ENCODE results near the gene RRP1. TPM values are rescaled to one million over a fixed set of nuclear protein-coding genes. Genes with fewer than 3 reads are reported as not detected.

RRP1 gene
- total and polyA plus RNA-seq, 2 of the 13 experiments (the other 11 are each of a cell fraction or from before 2014, with no cell fraction given) = 20.1 to 35.1 TPM

DNA sequence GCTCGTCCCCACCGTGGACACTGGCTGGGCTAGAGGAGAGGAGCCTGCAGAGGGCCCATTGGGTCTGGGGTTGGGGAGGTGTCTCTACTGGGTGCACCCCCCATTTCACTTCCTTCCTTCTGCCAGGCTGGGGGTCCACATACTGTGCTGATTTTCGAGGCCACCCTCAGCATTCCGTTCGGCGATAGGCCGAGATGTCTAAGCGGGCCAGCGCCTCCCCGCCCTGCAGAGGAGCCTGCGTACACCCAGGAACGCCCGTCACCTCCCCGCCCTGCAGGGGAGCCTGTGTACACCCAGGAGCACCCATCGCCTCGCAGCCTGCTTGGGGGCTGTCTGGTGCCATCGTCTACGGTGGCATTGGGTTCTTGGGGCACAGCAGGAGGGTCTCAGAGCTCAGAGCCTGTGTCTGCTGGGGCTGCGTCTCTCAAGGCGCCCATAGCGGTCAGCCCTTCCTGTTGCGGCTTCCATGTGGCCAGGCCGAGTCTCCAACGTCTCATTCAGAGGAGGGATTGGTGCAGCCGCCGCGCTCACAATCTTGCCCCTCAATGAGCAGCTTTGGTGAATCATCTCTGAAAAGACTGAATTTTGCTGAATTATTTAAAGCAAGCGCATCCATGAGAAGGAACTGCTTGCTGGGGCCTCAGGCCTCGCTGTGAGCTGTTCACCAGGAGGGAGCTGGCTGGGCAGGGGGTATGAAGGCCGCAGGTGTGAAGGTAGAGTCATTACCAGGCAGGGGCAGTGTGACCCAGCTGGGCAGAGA is 44.9 kb downstream of the RRP1 start:
- Histone ChIP-seq H3K9ac (ENCODE audit: insufficient read depth, low read depth, low read length) (no peak overlapping the region), H3K36me3 (replicated peaks in 1 of 2; ENCODE audit: control insufficient read depth in 1 of 2, insufficient read depth in 2 of 2, low read length in 2 of 2) (no peaks in the 10 kb centered on the region), H3K4me2 (ENCODE audit: low read depth, low read length) (no peak overlapping the region), H3K4me1 (ENCODE audit: insufficient read depth, low read length) (peaks cover 43% of the 10 kb centered on the region), H3K9me3 (ENCODE audit: low read length) (no peaks in the 10 kb centered on the region), H2AFZ (ENCODE audit: low read length) (no peak overlapping the region), H3K4me3 (replicated peaks in 1 of 3; ENCODE audit: insufficient read depth in 1 of 3, low read depth in 2 of 3, low read length in 3 of 3) (no peak overlapping the region), H3K27me3 (ENCODE audit: control insufficient read depth in 1 of 2, insufficient read depth in 2 of 2, low read length in 2 of 2) (peaks cover 5 to 29% of the 10 kb centered on the region in 2 experiments; a peak in 4 of 5 replicates), H3K79me2 (ENCODE audit: insufficient read depth, low read length) (no peaks in the 10 kb centered on the region), H4K20me1 (ENCODE audit: insufficient read depth, low read length) (no peaks in the 10 kb centered on the region), H3K27ac (ENCODE audit: extremely low read length, insufficient read depth, low read length) (no peak overlapping the region)
- ChIA-PET POLR2A (no interaction called here), CTCF (ENCODE audit: low intra/inter-chr PET ratio, low total read pairs) (no interaction called here)
- no peak for DNase-seq (ENCODE audit: low spot score)
- BruUV-seq (replicated peaks) = no TSS peak
- FAIRE-seq = no peak
- intact Hi-C loops (cut with micrococcal nuclease; ENCODE audit: unreplicated experiment) = no loop called here
- WGBS (ENCODE audit: low lambda C conversion rate) = 52% methylated on average over 9 of the region's 30 CpGs
- no peak for ATAC-seq
- in situ Hi-C loops (cut with HindIII; ENCODE audit: extremely low pct_ligation_motif_present, low pct_unique_long_range_greater_than_20kb) = loop anchor here (10.0 kb wide), 1 partner anchor 60 kb away; no protein-coding TSS in a partner anchor
- no peak for TF ChIP-seq HMGXB3 (CRISPR knock-in tag; IDR thresholded peaks at IDR 0.05; ENCODE audit: borderline replicate concordance)
- no peak for TF ChIP-seq AKAP8 (CRISPR knock-in tag; IDR thresholded peaks at IDR 0.05)
- no peak for TF ChIP-seq ZNF354B (CRISPR knock-in tag; IDR thresholded peaks at IDR 0.05)
- TF ChIP-seq JUND (CRISPR knock-in tag; IDR thresholded peaks at IDR 0.05) = no peak
- TF ChIP-seq, protein P1, sequence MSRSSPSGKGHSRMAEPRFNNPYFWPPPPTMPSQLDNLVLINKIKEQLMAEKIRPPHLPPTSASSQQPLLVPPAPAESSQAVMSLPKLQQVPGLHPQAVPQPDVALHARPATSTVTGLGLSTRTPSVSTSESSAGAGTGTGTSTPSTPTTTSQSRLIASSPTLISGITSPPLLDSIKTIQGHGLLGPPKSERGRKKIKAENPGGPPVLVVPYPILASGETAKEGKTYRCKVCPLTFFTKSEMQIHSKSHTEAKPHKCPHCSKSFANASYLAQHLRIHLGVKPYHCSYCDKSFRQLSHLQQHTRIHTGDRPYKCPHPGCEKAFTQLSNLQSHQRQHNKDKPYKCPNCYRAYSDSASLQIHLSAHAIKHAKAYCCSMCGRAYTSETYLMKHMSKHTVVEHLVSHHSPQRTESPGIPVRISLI (CRISPR knock-in tag; IDR thresholded peaks at IDR 0.05; ENCODE audit: borderline replicate concordance) = no peak
- TF ChIP-seq, protein P2, sequence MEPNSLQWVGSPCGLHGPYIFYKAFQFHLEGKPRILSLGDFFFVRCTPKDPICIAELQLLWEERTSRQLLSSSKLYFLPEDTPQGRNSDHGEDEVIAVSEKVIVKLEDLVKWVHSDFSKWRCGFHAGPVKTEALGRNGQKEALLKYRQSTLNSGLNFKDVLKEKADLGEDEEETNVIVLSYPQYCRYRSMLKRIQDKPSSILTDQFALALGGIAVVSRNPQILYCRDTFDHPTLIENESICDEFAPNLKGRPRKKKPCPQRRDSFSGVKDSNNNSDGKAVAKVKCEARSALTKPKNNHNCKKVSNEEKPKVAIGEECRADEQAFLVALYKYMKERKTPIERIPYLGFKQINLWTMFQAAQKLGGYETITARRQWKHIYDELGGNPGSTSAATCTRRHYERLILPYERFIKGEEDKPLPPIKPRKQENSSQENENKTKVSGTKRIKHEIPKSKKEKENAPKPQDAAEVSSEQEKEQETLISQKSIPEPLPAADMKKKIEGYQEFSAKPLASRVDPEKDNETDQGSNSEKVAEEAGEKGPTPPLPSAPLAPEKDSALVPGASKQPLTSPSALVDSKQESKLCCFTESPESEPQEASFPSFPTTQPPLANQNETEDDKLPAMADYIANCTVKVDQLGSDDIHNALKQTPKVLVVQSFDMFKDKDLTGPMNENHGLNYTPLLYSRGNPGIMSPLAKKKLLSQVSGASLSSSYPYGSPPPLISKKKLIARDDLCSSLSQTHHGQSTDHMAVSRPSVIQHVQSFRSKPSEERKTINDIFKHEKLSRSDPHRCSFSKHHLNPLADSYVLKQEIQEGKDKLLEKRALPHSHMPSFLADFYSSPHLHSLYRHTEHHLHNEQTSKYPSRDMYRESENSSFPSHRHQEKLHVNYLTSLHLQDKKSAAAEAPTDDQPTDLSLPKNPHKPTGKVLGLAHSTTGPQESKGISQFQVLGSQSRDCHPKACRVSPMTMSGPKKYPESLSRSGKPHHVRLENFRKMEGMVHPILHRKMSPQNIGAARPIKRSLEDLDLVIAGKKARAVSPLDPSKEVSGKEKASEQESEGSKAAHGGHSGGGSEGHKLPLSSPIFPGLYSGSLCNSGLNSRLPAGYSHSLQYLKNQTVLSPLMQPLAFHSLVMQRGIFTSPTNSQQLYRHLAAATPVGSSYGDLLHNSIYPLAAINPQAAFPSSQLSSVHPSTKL (CRISPR knock-in tag; IDR thresholded peaks at IDR 0.05) = no peak
- no peak for TF ChIP-seq TFDP2 (CRISPR knock-in tag; IDR thresholded peaks at IDR 0.05)
- TF ChIP-seq SOX6 (IDR thresholded peaks at IDR 0.05) = no peak
- no peak for TF ChIP-seq SOX6 (CRISPR knock-in tag; IDR thresholded peaks at IDR 0.05)
